ENCODE results near the gene STAB2.

- no peak for TF ChIP-seq EZH2 (IDR thresholded peaks at IDR 0.05)
- no peak for TF ChIP-seq POLR2AphosphoS5 (IDR thresholded peaks at IDR 0.05; ENCODE audit: borderline replicate concordance, low read depth, low read length)
Observed at GRCh38 chr12:103755425-103755824, 168.4 kb downstream of the STAB2 start.
